Measurements from ENCODE around the gene CEP192.

The CEP192 gene

DNA sequence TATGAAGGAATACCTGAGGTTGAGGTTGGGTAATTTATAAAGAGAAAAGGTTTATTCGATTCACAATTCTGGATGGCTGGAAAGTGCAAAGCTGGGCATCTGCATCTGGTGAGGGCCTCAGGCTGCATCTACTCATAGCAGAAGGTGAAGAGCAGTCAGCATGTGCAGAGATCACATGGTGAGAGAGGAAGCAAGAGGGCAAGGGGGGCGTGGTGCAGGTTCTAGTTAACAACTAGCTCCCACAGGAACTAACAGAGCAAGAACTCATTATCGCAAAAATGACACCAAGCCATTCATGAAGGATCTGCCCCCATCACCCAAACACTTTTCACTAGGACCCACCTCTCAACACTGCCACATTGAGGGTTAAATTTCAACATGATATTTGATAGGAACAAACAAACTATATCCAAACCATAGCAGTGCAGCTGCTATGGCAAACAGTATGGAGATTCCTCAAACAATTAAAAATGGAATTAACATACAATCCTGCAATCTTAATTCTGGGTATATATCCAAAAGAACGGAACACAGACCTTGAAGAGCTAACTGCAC is 154.6 kb downstream of the CEP192 start:
- no peak for DNase-seq

GRCh38 chr18:13147130-13147529 is 156.0 kb downstream of the CEP192 start:
- DNase-seq = peak; percentile 35

GRCh38 chr18:13151656-13152055 is 160.5 kb downstream of the CEP192 start:
- no peak for DNase-seq

DNA sequence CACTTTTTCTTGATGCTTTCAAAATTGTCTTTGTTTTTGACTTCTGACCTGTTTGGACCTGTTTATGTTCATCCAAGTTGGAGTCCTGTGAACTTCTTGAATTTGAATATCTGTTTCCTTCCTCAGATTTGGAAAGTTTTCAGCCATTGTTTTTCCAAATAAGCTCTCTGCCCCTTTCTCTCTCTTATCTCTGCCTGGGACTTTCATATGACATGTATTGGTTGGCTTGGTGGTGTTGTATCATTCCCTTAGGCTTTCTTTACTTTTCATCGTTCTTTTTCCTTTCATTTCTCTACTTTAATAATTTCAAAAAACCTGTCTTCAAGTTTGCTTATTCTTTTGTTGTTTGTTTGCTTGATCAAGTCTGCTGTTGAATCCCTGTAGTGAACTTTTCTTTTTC is 167.3 kb downstream of the CEP192 start:
- DNase-seq = no peak

DNA sequence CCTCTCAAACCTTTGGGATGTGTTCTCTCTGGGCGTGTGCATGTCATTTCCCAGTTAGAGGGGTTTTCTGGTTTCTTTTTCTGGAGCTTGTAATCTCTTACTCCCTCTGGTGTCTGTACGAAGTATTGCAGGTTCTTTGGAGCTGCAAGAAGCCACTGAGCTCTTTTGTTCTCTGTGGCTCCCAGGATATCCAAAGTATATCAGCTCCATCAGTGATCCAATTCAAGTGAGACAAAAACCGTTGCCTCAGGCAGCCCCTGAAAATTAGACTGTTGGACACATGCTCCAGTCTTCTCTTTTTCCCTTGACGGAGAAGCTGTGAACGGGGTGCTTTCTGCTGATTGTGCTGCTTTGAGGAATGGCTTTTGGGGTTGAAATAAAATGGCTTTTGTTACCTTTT is 168.4 kb downstream of the CEP192 start:
- peak; percentile 52 for DNase-seq

DNA sequence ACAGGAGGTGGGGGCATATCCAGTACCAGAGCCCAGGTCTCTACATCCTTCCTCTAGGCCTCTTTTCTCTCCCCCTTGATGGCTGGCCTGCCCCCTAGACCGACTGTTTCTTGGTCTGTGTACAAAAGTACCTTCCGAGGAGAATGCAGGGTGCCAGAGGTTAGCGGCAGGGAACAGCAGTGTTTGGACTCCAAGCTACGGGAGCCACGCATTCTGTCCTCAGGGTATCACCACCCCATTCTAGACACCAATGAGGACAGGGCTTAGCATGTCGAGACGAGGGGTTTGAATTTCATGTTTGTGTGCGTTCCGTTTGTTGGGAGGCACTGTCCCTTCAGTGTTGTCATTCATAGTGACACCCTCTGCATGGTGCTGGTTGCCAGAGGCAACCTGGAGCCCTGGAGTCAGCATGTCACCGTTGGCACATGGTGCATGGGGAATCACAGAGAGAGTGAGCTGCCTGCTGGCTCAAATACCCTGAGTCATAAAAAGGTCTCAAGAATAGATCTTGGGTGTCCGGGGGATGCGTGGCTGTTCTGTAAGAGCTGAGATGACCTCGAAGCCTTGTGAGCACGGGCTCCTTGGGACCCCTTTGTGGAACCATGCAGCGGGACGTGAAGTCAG is 170.2 kb downstream of the CEP192 start:
- no peak for DNase-seq

- no peak for DNase-seq
Measured at GRCh38 chr18:13163167-13163927, 172.2 kb downstream of the CEP192 start.

DNA sequence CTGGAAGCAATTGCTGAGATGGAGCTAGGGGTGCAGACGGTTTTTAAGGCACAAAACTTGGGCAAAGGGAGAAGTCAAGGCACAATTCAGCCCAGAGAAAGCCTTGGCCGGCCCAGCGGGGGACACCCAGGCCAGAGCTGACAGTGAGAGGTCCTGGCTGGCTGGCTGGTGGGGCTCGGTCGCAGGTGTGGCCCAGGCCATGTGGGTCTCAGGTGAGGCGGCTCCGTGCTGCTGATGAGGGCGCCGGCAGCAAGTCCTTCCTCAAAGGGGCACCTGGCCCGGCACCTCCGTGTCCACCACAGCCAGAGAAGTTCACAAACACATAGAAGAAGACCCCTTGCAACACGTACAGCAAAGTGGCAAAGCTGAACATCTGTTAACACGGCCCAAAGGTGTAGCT is 173.2 kb downstream of the CEP192 start:
- DNase-seq = no peak

GRCh38 chr18:13165636-13166423 is 174.7 kb downstream of the CEP192 start:
- DNase-seq = peak; percentile 71

DNA sequence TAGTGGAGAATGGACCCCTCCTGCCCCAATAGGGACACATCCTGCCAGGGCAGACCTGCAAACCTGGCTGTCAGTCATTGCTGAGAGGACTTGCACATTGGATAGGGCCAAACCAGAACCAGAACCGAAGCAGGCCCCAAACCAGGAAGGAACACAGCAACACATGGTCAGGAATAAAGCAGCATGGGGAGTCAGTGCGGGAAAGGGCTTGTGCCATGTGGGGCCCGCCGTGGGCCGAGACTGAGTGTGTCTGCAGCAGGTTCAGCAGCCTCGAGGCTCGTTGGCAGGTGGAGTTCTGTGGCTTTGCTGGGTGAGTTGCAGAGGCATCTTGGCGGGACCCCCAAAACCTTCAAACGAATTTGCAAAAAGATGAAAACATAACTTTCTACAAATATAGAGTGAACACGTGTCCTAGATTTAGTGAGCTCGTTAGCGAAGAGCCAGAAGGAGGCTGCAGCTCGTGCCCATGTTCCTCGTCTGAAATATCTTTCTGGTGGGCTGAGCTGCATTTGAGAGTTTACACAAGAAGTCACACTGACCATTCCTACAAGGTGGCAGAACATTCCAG is 182.5 kb downstream of the CEP192 start:
- no peak for DNase-seq
